Right forelimb (tissue), 1 donor: Measurements from ENCODE around the gene ARHGDIB.

Source experiments
- DNase-seq: peaks from one replicate; pipeline ENCODE4 v3.0.0-alpha.2; 2018

The ARHGDIB gene

DNA sequence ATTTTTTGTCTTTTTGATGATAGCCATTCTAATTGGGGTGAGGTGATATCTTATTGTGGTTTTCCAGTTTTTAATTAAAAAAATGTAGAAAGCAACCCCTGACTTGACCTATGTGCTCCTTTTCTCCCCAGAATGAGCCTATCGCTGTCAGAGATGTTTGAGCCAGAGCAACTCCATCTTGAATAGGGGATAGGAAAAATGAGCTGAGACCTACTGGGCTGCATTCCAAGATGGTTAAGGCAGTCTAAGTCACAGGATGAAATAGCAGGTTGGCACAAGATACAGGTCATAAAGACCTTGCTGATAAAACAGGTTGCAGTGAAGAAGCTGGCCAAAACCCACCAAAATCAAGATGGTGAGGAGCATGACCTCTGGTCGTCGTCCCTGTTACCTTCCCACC, 36.9 kb downstream of the ARHGDIB start:
- DNase-seq = no peak

DNA sequence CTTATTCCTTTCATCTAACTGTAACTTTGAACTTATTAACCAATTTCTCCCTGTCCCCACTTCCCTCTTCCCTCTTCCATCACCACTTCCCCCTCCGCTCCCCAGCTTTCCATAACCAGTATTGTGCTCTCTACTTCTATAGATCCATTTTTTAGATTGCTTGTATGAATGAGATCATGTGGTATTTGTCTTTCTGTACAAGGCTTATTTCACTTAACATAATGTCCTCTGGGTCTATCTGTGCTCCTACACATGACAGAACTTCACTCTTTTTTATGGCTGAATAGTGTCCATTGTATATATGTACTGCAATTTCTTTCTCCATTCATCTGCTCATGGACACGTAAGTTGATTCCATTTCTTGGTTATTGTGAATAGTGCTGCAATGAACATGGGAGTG, 37.5 kb downstream of the ARHGDIB start:
- DNase-seq = no peak

DNA sequence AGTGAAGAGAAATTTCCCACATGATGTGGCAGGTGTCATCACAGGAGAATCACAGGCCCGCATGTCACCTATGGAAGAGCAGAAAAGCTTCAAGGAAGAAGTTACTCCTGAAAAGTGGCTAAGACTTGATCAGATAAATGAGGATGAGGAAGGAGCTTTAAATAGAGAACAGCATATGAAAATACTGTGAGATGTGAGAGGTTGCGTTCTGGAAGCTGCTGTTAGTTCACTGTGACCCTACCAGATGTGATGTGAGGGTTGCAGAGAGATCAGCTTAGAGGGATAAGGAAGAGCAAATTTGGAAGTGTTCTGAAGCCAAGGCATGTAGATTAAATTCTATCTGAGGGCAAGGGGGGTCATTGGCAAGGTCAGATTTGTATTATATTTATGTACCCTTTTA, 40.2 kb downstream of the ARHGDIB start:
- no peak for DNase-seq

DNA sequence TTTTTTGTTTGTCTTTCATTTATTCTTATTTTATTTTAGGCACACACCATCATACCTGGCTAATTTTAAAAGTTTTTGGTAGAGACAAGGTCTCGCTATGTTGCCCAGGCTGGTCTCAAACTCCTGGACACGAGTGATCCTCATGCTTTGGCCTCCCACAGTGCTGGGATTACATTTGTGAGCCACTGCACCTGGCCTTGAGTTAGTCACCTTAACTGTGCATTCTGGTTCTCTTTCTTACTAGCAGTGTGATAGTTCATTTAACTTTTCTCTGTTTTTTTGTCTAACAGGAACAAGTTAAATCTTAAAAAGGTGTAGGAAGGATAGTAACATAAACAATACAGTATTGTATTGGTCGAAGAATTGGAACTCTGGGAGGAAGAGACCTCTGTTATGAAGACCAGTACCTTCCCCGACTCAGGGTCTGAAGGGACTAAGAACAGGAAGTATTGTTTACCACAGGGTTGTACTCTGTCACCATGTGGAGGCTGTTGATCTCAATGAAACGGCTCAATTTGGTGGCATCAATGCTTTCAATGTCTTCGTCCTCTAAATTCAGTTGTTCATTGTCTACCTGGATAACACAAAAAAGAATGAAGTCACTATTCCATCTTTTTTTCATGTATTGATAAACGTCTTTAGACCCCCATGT, 40.8 kb downstream of the ARHGDIB start:
- no peak for DNase-seq

DNA sequence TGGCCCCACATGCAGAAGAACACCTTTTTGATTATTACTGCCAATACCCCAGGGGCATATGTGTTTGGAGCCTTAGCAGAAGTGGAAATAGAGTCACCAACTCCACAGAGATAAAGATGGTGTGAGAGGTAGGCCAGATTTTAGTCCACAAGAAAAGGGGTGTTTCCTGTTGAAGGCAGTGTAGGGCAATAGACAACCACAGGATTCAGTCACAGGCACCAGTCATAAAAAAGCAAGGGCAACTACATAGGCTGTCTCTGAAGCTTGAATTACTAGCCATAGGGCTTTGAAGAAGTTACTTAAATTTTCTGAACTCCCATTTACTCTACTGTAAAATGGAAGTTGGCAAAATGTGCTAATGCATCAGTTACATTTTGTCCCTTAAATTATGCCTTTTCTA, 41.9 kb downstream of the ARHGDIB start:
- no peak for DNase-seq

DNA sequence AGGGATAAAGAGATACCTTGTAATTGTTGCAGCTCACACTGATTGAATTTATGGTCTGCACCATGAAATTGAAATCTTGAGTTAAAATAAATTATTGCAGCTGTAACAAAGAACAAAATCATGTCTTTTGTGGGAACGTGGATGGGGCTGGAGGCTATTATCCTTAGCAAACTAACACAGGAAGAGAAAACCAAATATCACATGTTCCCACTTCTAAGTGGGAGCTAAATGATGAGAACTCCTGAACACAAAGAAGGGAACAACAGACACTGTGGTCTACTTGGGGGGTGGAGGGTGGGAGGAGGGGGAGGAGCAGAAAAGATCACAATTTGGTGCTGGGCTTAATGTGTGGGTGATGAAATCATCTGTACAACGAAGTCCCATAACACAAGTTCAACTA, 45.7 kb downstream of the ARHGDIB start:
- no peak for DNase-seq

DNA sequence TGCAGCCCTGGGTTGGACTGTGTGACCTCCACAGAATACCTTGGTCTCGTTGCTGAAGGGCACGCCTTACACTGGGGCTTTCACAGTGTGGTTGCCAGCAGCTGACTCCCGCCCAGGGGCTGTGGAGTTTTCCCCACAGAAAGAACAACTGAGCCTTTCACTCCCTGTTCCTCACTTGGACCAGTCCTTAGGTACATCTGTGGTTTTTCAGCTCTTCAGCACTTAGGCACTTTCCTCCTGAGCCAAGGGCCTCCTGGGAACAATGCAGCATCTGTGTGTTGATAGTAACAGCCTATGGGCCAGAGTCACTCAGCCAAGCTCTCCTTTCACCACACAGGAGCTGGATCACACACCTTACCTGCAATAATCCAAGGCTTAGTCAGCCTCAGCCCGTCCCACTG, 48.0 kb downstream of the ARHGDIB start:
- peak; percentile 60 for DNase-seq

DNA sequence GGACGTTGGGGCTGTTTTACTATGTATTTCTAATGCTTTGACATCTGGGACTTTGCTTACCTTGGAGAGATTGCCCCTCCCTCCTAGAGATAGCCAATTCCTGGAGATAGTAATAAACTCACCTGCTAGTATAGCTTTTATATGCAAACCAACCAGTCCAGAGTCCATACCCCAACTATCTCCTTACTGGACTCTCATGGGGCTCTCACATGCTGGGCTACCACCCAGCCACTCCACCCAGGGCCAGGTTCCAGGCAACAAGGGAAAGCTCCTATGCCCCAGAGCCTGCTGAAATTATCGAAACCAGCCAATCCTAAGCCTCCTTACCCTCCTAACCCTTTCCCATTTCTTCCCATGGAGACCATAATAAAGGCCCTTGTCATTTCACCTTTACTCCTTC, 50.3 kb downstream of the ARHGDIB start:
- DNase-seq = no peak

DNA sequence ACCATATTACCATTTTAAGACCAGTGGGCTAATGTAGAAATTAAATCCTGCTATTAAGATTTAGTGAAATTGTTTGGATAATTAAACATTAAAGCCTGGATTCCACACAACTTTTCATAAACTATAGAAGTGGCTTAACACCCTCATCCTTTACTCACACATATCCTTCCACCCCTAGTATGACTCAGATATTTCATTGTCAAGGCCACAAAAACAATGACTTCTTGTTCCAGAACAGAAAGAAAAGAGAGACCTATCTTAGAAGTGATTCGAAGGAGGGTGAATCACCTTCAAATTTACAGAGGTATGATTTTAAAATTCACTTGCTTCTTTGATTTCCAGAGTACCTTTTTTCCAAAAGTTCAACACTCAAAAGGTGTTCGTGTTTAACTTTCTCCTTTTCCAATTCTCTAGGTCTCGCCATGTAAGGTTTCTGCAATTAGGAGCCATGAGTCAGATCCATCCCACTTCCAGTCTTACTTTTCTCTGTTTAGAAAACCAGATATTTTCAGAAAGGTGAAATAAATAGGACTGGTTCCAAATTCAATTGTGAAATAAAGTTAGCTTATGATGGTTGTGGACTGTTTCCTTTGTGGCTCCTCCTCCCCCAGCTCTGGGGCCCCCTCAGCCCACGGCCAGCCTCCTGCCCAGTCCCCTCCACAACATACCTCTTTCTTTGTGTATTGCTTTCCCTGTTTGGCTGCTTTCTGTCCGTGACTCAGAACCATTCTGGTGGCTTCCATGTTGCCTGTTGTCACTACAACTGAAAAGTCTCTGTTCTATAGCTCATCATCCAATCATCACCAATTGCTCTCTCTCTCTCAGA, 51.1 kb downstream of the ARHGDIB start:
- no peak for DNase-seq

DNA sequence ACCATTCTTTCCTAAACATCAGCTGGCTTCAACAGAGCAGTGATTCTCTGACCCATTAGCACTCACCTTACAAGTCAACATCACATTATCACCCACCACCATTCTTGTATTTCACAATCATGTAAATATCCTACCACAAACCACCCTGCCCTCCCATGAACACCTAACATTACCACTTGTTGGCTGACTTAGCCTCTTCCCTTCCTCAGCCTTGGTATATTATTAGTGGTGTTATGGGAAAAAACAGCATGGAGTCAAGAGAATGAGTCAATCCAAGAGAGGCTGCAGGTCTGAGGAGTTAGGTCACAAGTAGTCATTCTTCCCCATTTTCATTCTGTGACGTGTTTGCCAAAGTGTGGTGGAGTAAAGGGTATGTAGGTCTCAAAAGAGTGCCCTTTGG, 53.4 kb downstream of the ARHGDIB start:
- no peak for DNase-seq

DNA sequence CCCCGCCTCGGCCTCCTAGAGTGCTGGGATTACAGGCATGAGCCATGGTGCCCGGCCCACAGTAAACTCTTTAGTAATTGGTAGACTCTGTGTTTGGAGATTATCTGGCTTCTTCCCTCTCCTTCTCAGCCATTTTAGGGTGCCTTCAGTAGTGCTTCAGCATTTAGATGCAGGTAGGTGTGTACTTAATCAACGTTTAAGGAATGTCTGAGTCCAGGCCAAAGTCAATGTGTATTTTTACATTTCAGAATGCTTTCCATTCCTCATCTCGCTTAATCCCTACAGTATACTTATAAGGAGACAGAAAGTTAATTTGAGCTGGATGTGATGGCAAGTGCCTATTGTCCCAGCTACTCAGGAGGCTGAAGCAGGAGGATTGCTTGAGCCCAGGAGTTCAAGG, 55.3 kb downstream of the ARHGDIB start:
- no peak for DNase-seq

DNA sequence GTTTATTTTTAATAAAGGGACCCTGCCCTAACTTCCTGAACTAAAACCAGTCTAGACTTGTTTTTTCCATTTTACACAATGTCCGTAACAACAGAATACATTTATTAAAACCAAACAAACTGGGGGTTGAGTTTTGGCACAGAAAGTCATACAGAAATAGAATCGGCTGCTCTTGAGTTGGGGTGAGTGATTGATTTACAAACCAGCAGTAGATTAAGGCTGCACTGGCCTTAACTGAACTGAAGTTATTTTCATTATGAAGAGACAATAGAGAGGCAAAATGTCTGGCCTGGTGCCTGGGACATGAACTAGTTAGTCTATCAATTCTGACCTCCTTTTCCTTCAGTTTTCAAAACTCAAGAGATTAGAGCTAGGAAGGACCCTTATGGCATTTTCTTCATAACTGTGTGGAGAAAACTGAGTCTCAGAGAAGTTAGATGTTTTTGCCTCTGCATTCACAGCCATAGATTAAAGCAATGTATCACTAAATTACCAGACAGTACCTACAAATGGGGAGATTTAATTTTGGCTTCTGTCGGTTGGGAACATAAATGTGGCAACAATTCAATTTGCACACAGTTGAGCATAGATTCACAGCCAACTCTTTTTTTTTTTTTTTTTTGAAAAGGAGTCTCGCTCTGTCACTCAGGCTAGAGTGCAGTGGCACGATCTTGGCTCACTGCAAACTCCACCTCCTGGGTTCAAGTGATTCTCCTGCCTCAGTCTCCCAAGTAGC, 56.0 kb downstream of the ARHGDIB start:
- DNase-seq = no peak

DNA sequence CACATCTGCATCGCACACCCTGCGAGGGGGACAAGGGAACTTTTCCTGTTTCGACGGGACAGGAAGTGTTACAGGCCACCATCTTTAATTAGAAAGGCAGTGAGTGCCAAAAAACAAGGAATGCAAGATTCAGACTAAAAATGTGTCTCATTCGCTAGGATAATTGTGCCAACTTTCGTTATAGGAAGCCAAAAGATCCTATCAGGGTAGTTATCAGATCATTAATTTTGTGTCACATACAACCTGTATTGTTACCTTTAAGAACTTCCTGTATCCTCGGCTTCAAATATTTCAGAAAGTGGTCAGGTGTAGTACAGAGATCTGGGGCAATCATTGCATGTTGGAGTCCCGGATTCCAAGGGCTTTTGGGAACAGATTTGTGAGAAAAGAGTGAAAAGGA, 56.5 kb downstream of the ARHGDIB start:
- no peak for DNase-seq

DNA sequence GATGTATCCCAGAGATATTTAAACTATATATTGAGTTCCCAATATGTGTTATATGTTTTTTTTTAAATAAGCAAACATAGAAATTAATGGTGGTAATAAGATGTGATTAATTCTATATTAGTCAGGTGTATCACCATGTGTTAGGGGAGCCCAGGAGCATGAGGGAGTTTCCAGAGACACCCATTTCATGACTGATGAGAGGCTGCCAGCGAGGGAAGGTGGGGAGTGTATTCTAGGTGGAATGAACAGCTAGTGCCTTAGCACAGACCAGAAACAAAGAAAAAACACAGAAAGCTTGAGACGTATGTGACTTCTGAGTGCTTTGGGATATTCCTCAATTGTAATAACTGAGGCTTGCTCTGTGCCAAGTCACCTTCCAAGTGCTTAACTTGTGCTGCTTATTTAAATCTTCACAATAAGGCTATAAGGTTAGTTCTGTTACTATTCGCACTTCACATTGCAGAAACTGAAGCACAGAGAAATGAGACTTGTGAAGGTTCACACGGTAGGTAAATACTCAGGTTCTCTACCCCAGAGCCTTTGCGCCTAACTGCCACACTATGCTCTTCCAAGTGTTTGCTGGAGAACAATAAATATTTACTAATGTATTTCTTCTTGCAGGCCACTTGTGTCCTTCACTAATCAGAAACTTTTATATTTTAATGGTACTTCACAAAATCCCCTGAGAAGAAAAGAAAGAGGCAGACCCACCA, 57.9 kb downstream of the ARHGDIB start:
- no peak for DNase-seq

DNA sequence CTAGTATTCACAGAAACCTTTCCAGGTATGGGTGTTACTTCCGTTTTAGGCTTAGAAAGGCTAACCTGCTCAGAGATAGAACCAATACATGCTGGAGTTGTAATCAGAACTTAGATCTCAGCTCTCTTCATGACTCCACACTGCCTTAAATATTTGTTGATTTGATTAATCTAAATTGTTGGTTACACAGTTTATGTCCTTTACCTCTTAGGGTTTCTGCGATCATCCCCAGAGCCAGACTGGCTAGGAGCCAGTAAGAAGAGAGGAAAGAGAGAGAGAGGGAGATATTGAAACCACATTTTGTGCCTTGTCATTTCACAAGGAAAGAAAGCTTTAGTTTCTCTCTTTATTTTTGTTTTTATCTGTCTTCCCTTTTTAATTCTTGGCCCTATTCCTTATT, 58.9 kb downstream of the ARHGDIB start:
- DNase-seq = no peak

DNA sequence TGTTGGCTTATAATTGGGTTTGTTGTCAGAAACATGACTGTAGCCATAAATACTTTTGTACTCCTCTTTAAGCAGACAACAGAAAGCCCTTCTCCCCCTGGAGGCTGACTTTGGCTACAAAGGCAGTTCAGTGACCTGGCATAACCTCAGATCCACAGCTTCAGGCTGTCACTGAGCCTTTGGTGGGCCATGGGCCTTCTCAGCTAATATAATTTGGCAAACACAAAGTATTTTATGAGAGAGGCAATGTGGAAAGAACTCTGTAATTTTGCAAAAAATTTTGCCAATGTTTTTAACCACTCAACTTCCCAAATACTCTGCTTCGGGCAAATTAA, 60.2 kb downstream of the ARHGDIB start:
- no peak for DNase-seq

DNA sequence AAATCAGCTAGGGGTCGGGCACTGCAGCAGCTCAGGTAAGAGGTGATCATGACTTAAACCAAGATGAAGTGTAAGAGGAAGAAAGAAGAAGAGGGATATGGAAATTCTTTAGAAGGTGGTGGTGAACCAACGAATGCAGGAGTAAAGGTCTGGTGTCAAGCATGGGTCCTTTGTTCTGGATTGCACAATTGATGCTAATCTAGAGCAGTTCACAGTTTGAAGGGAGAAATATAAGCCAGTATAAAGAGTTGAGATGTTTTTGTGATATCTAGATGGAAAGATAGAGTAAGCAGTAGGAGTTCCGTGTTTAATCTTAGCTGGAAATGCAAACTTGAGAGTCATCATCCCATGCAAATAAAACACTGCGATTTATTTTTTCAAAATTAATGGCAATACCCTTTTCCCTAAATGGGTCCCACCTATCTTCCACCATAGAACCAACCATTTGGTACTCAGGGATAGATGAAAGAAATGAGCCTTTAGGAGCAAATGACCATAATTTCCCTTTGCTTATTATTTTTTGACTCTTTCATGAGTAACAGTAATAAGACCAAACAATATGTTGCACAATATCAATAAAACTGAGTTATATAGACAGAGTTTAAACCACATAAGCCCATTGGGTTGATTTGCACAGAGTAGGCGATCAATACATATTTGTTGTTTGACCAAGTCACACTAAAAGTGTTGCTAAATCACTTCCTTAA, 60.7 kb downstream of the ARHGDIB start:
- DNase-seq = no peak

DNA sequence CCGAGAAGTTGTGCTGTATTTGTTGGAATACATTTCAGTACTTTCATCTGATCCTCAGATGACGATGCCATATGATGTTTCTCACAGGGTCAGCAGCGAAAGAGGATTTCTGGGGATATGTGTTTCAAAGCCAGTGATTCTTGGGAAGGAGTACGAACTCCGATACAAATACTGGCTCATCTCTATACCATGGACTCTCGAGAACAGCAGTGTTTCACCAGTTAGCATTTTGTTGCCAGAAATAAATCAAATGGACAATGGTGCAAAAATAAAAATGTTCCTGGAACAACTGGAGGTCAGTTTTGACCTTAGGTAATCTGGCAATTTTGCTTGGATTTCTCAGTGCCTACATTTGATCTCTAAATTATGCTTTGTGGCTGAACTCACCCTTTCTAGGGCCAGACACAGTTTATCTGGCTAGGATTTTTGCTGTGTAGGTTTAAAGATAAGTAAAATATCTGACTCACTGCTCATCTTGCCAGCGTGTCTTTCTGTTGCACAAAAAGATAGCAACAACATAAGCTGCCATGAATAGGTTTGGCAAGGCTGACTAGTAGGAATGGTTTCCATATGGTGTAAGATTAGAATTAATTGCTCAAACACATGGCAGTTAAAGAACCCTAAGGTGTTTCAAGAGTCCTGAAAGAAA, 64.8 kb downstream of the ARHGDIB start:
- DNase-seq = no peak

DNA sequence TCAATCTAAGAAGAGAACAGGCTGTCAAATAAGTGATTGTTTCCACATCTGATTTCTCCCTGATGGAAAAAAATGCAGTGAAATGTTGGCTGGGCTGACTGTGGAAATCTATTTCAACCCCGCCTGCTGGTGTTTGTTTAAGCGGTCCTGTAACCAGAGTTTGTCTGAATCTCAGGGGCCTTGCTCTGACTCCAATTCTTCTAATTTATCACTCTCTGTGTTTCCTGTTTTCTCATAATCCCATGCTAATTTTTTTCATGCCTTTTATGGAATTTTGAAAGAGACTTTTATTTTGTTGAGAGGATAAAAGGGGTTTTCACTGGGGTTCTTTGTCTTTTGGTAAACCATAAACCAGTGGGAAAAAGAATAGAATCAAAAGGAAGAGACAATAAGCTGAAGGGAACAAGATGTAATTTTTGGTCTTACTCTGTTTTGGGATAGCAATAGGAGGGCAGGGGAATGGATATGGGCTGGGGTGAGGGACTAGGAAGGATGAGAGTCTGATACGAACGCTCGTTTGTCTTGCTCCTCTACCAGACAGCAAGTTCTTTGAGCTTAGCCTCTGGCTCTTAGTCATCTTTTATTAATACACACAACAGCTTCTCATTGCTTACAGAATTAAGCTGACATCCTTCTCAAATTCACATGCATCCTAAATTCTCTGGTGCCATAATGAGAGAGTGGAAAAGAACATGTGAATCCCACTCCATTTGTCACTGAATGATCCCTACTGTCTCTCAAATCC, 67.7 kb downstream of the ARHGDIB start:
- no peak for DNase-seq

DNA sequence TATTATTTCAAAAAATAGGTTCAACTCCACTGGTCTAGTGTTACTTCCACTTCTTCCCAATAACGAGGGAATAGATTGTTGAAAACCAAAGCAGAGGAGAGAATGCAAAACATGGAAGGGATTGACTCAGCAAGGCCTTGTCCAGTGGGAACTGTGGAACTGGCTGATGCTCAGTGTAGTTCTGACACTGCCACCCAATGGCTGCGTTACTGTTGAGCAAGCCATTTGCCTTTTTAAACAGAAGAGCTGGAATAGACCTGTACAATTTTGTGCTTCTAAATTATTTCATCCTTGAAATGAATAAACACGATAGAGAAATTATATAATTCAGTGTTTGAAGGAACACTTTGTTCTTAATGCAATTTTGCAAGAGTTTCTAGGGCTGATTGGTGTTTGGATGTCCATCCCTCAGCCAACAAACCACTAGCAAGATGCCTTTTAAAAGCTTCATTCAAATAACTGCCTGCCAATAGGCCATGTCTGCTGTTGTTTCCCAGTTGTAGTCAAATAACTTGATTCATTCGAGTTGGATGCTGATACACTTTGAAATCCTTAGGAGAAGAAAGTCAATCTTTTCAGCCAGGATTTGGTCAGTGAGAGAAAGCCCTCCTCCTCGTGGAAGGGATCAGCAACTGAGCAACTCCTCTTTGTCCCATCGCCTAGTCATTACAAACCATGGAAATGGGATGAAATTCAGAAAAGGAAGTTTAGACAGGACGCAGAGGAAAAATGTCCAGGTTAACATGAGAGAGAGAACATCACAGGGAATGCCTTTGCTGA, 68.5 kb downstream of the ARHGDIB start:
- DNase-seq = no peak
